Caco-2 (cell line): ENCODE results near the gene HBG1. TPM values are rescaled to one million over a fixed set of nuclear protein-coding genes. Genes with fewer than 3 reads are reported as not detected.

ENCODE experiments used
- BruUV-seq: library from RNA; stranded (reverse); fragments of 400-500 nt; replicated peaks from 2 replicates; lab custom pipeline; 2021; lab: Mats Ljungman, UMichigan
- CTCF ChIA-PET: fragments of 300-600 bp; sonication (Branson Sonifier 250); formaldehyde crosslinking; loops from one replicate; lab custom pipeline; 2022; ENCODE audit warnings: antibody characterized with exemption; lab: Charles Lee
- POLR2A ChIA-PET: fragments of 300-600 bp; sonication (Branson Sonifier 250); formaldehyde crosslinking; loops from one replicate; lab custom pipeline; 2022; ENCODE audit warnings: antibody characterized with exemption; lab: Charles Lee
- DNase-seq, 2 experiments: peaks; one replicate each; pipeline versions ENCODE4 v3.0.0 to v3.0.0-alpha.2; 2020 to 2022
- H3K27me3 ChIP-seq: replicated peaks from 2 replicates; pipeline ENCODE4 v1.6.0; 2011; ENCODE audit warnings: low read length; ENCODE audit not compliant: control insufficient read depth, insufficient read depth
- H3K36me3 ChIP-seq: 2 replicates; pipeline ENCODE4 v1.5.1; 2011; ENCODE audit warnings: low read length; ENCODE audit not compliant: control insufficient read depth, insufficient read depth
- H3K4me1 ChIP-seq: fragments of 250-450 bp; sonication (Bioruptor Pico); 2 replicates; pipeline ENCODE4 v1.5.1; 2020; ENCODE audit warnings: mild to moderate bottlenecking
- H3K4me3 ChIP-seq: 2 replicates; pipeline ENCODE4 v1.5.1; 2011; ENCODE audit warnings: low read depth, mild to moderate bottlenecking, control low read depth, low read length
- H3K9me3 ChIP-seq: fragments of 250-450 bp; sonication (Bioruptor Pico); 2 replicates; pipeline ENCODE4 v1.5.1; 2020; ENCODE audit warnings: mild to moderate bottlenecking, moderate library complexity
- H3K27ac Mint-ChIP-seq: one replicate; pipeline ENCODE4 v1.8.0; 2022; ENCODE audit warnings: mixed read lengths; ENCODE audit not compliant: unreplicated experiment
- H3K27me3 Mint-ChIP-seq: one replicate; pipeline ENCODE4 v1.8.0; 2022; ENCODE audit warnings: mixed read lengths; ENCODE audit not compliant: insufficient read depth, unreplicated experiment
- H3K36me3 Mint-ChIP-seq: one replicate; pipeline ENCODE4 v1.8.0; 2022; ENCODE audit warnings: mild to moderate bottlenecking, mixed read lengths; ENCODE audit not compliant: insufficient read depth, unreplicated experiment
- H3K4me1 Mint-ChIP-seq: one replicate; pipeline ENCODE4 v1.8.0; 2022; ENCODE audit warnings: low read depth, mixed read lengths; ENCODE audit not compliant: unreplicated experiment
- H3K4me3 Mint-ChIP-seq: one replicate; pipeline ENCODE4 v1.8.0; 2022; ENCODE audit warnings: mild to moderate bottlenecking, moderate library complexity, mixed read lengths; ENCODE audit not compliant: unreplicated experiment
- H3K9me3 Mint-ChIP-seq: one replicate; pipeline ENCODE4 v1.8.0; 2022; ENCODE audit warnings: mixed read lengths; ENCODE audit not compliant: unreplicated experiment
- CTCF ChIP-seq, 2 experiments: fragments of 200-600 bp in 1 of 2; IDR thresholded peaks; 1 replicate in 1 of 2; 2 replicates in 1 of 2; pipeline versions ENCODE4 v1.5.1 to v1.8.0; 2011 to 2022; ENCODE audit warnings: antibody characterized with exemption in 1 of 2, control low read depth in 1 of 2, inconsistent platforms in 1 of 2, low read depth in 1 of 2, low read length in 1 of 2, mild to moderate bottlenecking in 1 of 2, moderate library complexity in 1 of 2; ENCODE audit not compliant: insufficient read depth in 1 of 2, severe bottlenecking in 1 of 2, unreplicated experiment in 1 of 2
- intact Hi-C: fragments of 100-400 bp; cut with micrococcal nuclease; formaldehyde crosslinking; loops from one replicate; pipeline ENCODE4 v1.10.0; 2022; ENCODE audit not compliant: unreplicated experiment
- total RNA-seq: library from RNA; stranded (reverse); gene quantifications from 2 replicates; pipeline ENCODE4 v1.2.3, GENCODE V29; 2022

Gene HBG1
- total RNA-seq, 1 experiment from 2014 or later, result not detected

GRCh38 chr11:5282628-5283027 lies 33.0 kb upstream of the HBG1 start:
- H3K4me1 ChIP-seq, result no peaks in the 10 kb centered on the region
- intact Hi-C loops, result no loop called here
- no peak for TF ChIP-seq CTCF (IDR thresholded peaks at IDR 0.05; ENCODE audit: insufficient read depth in 1 of 2, low read depth in 1 of 2, low read length in 1 of 2, severe bottlenecking in 1 of 2, unreplicated experiment in 1 of 2)
- H3K27me3 ChIP-seq, result no peaks in the 10 kb centered on the region
- no peaks in the 10 kb centered on the region for H3K9me3 Mint-ChIP-seq
- H3K4me3 Mint-ChIP-seq, result no peak overlapping the region
- peaks cover 6% of the 10 kb centered on the region for H3K4me1 Mint-ChIP-seq
- ChIA-PET CTCF (no interaction called here), POLR2A (no interaction called here)
- no peak overlapping the region for H3K27ac Mint-ChIP-seq
- H3K9me3 ChIP-seq, result no peaks in the 10 kb centered on the region
- H3K27me3 Mint-ChIP-seq, result no peaks in the 10 kb centered on the region
- H3K36me3 Mint-ChIP-seq, result no peaks in the 10 kb centered on the region
- DNase-seq, result no peak
- H3K36me3 ChIP-seq, result no peaks in the 10 kb centered on the region
- no peak overlapping the region for H3K4me3 ChIP-seq
- BruUV-seq, result no TSS peak

GRCh38 chr11:5281596-5281995 lies 31.9 kb upstream of the HBG1 start:
- H3K4me1 Mint-ChIP-seq, result peaks cover 6% of the 10 kb centered on the region
- H3K36me3 Mint-ChIP-seq, result no peaks in the 10 kb centered on the region
- Histone ChIP-seq H3K9me3 (no peaks in the 10 kb centered on the region), H3K4me3 (no peak overlapping the region), H3K27me3 (no peaks in the 10 kb centered on the region), H3K36me3 (no peaks in the 10 kb centered on the region), H3K4me1 (no peaks in the 10 kb centered on the region)
- intact Hi-C loops, result no loop called here
- ChIA-PET POLR2A (no interaction called here), CTCF (interaction anchor here (1.3 kb wide), 1 partner anchor 10 kb away, joined by 3 read pairs; no protein-coding TSS in a partner anchor)
- no peaks in the 10 kb centered on the region for H3K27me3 Mint-ChIP-seq
- BruUV-seq, result no TSS peak
- H3K27ac Mint-ChIP-seq, result no peak overlapping the region
- H3K9me3 Mint-ChIP-seq, result no peaks in the 10 kb centered on the region
- no peak for DNase-seq
- no peak for TF ChIP-seq CTCF (IDR thresholded peaks at IDR 0.05; ENCODE audit: insufficient read depth in 1 of 2, low read depth in 1 of 2, low read length in 1 of 2, severe bottlenecking in 1 of 2, unreplicated experiment in 1 of 2)
- H3K4me3 Mint-ChIP-seq, result no peak overlapping the region

DNA sequence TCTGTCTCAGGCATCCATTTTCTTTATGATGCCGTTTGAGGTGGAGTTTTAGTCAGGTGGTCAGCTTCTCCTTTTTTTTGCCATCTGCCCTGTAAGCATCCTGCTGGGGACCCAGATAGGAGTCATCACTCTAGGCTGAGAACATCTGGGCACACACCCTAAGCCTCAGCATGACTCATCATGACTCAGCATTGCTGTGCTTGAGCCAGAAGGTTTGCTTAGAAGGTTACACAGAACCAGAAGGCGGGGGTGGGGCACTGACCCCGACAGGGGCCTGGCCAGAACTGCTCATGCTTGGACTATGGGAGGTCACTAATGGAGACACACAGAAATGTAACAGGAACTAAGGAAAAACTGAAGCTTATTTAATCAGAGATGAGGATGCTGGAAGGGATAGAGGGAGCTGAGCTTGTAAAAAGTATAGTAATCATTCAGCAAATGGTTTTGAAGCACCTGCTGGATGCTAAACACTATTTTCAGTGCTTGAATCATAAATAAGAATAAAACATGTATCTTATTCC lies 31.0 kb upstream of the HBG1 start:
- DNase-seq, result peak; percentile 29 to 59
- H3K9me3 ChIP-seq, result no peaks in the 10 kb centered on the region
- intact Hi-C loops, result no loop called here
- POLR2A ChIA-PET, result no interaction called here
- H3K27me3 Mint-ChIP-seq, result no peaks in the 10 kb centered on the region
- no peak overlapping the region for H3K4me3 Mint-ChIP-seq
- no peak for TF ChIP-seq CTCF (IDR thresholded peaks at IDR 0.05; ENCODE audit: insufficient read depth in 1 of 2, low read depth in 1 of 2, low read length in 1 of 2, severe bottlenecking in 1 of 2, unreplicated experiment in 1 of 2)
- no peaks in the 10 kb centered on the region for H3K27me3 ChIP-seq
- H3K27ac Mint-ChIP-seq, result peak overlapping the region; percentile 34
- H3K4me1 Mint-ChIP-seq, result peaks cover 6% of the 10 kb centered on the region
- H3K36me3 Mint-ChIP-seq, result no peaks in the 10 kb centered on the region
- H3K4me3 ChIP-seq, result no peak overlapping the region
- CTCF ChIA-PET, result interaction anchor here (1.3 kb wide), 1 partner anchor 11 kb away, joined by 3 read pairs; no protein-coding TSS in a partner anchor
- no peaks in the 10 kb centered on the region for H3K36me3 ChIP-seq
- H3K4me1 ChIP-seq, result no peaks in the 10 kb centered on the region
- no TSS peak for BruUV-seq
- H3K9me3 Mint-ChIP-seq, result no peaks in the 10 kb centered on the region
